K562 (cell line): ENCODE data around the gene CRNN. TPM values are rescaled to one million over a fixed set of nuclear protein-coding genes. Genes with fewer than 3 reads are reported as not detected.

Experiments
- ATAC-seq: fragments of 200-7000 bp; cut with Tn5 transposase; 3 replicates; pipeline ENCODE4 v1.9.1; 2020; ENCODE audit warnings: moderate library complexity
- BruUV-seq: library from RNA; stranded (reverse); fragments of 400-500 nt; replicated peaks from 2 replicates; lab custom pipeline; 2021; lab: Mats Ljungman, UMichigan
- CTCF ChIA-PET: fragments of 300-600 bp; formaldehyde crosslinking; extraction: SDS; loops from one replicate; lab custom pipeline; 2021; ENCODE audit warnings: low intra/inter-chr PET ratio; lab: Yijun Ruan, JAX
- POLR2A ChIA-PET: fragments of 300-600, 350-650 bp; sonication (Branson Sonifier 250); formaldehyde crosslinking; extraction: SDS; loops from one replicate; lab custom pipeline; 2021; ENCODE audit warnings: antibody characterized with exemption, inconsistent platforms; lab: Yijun Ruan, JAX
- DNase-seq, 4 experiments: peaks; one replicate each; pipeline versions ENCODE4 v3.0.0 to v3.0.0-alpha.2; 2011 to 2018; ENCODE audit warnings: low spot score in 3 of 4, mixed read lengths in 3 of 4; ENCODE audit errors: extremely low read depth in 1 of 4
- FAIRE-seq: peaks from 2 replicates; lab custom pipeline; 2011; peaks lifted over from hg19 to GRCh38; lab: Jason Lieb, UNC
- H2AFZ ChIP-seq: 2 replicates; pipeline ENCODE4 v1.6.0; 2011; ENCODE audit warnings: low read depth, low read length, control low read depth, inconsistent platforms
- H3K27ac ChIP-seq: fragments of 200-600 bp; 3 replicates; pipeline ENCODE4 v1.8.0; 2011; ENCODE audit warnings: low read depth, mild to moderate bottlenecking, control low read depth, inconsistent platforms, low read length, moderate library complexity, mixed read lengths; ENCODE audit errors: extremely low read depth
- H3K27me3 ChIP-seq, 2 experiments: fragments of 300-600 bp in 1 of 2; 2 replicates in 1 of 2; 3 replicates in 1 of 2; pipeline versions ENCODE4 v1.6.0 to v1.8.0; 2011; ENCODE audit warnings: inconsistent platforms in 2 of 2, low read length in 2 of 2, mild to moderate bottlenecking in 1 of 2, mixed read lengths in 1 of 2, moderate library complexity in 1 of 2; ENCODE audit not compliant: control insufficient read depth in 2 of 2, insufficient read depth in 2 of 2
- H3K36me3 ChIP-seq: fragments of 300-600 bp; 3 replicates; pipeline ENCODE4 v1.8.0; 2011; ENCODE audit warnings: mild to moderate bottlenecking, low read length, inconsistent platforms; ENCODE audit not compliant: control insufficient read depth, insufficient read depth
- H3K4me1 ChIP-seq, 2 experiments: fragments of 200-600 bp in 1 of 2; replicated peaks in 1 of 2; 2 replicates in 1 of 2; 3 replicates in 1 of 2; pipeline versions ENCODE4 v1.5.1 to v1.8.0; 2011; ENCODE audit warnings: inconsistent platforms in 2 of 2, low read length in 2 of 2, mild to moderate bottlenecking in 1 of 2, mixed read lengths in 1 of 2, moderate library complexity in 1 of 2; ENCODE audit not compliant: control insufficient read depth in 2 of 2, insufficient read depth in 2 of 2
- H3K4me2 ChIP-seq: 2 replicates; pipeline ENCODE4 v1.6.1; 2011; ENCODE audit warnings: low read length, control low read depth, inconsistent platforms, mixed read lengths; ENCODE audit not compliant: insufficient read depth
- H3K4me3 ChIP-seq: fragments of 200-600 bp; sonication (generic), shearing (Covaris generic); 2 replicates; pipeline ENCODE4 v1.5.1; 2016; ENCODE audit warnings: control low read depth, inconsistent platforms
- H3K79me2 ChIP-seq: fragments of 200-600 bp; 3 replicates; pipeline ENCODE4 v1.8.0; 2011; ENCODE audit warnings: low read length, inconsistent platforms; ENCODE audit not compliant: control insufficient read depth, insufficient read depth
- H3K9ac ChIP-seq, 2 experiments: 2 replicates each; pipeline versions ENCODE4 v1.6.0 to v1.6.1; 2011; ENCODE audit warnings: low read depth in 2 of 2, low read length in 2 of 2, control low read depth in 1 of 2, inconsistent platforms in 1 of 2, mild to moderate bottlenecking in 1 of 2, mixed read lengths in 1 of 2; ENCODE audit not compliant: insufficient read depth in 1 of 2
- H3K9me1 ChIP-seq: one replicate; pipeline ENCODE4 v1.6.0; 2011; ENCODE audit warnings: inconsistent platforms, mild to moderate bottlenecking, low read length, moderate library complexity; ENCODE audit not compliant: control insufficient read depth, insufficient read depth
- H3K9me3 ChIP-seq: replicated peaks from 2 replicates; pipeline ENCODE4 v1.5.1; 2011; ENCODE audit warnings: low read depth, low read length, inconsistent platforms; ENCODE audit not compliant: control insufficient read depth, insufficient read depth
- H4K20me1 ChIP-seq: replicated peaks from 2 replicates; pipeline ENCODE4 v1.6.1; 2011; ENCODE audit warnings: low read length, inconsistent platforms, mixed read lengths; ENCODE audit not compliant: control insufficient read depth, insufficient read depth
- MEF2D ChIP-seq: conservative IDR thresholded peaks from 2 replicates; pipeline ENCODE4 v1.6.1; 2016; ENCODE audit warnings: low read depth, missing genetic modification characterization, missing compliant biosample characterization
- NR4A1 ChIP-seq, 2 experiments: fragments of 250-450 bp in 1 of 2; fragments of 450-650 bp in 1 of 2; sonication (Bioruptor Pico) in 1 of 2; IDR thresholded peaks; 2 replicates each; pipeline versions ENCODE4 v1.4.0 to v1.6.1; 2016 to 2020; ENCODE audit warnings: mild to moderate bottlenecking in 2 of 2, missing compliant biosample characterization in 1 of 2, missing genetic modification characterization in 1 of 2, moderate library complexity in 1 of 2
- NRF1 ChIP-seq, 2 experiments: fragments of 450-650 bp; IDR thresholded peaks in 1 of 2; conservative IDR thresholded peaks in 1 of 2; 2 replicates each; pipeline ENCODE4 v1.6.1; 2014; ENCODE audit warnings: mild to moderate bottlenecking in 2 of 2
- STAG1 ChIP-seq: sonication (generic); formaldehyde crosslinking; IDR thresholded peaks from 2 replicates; pipeline ENCODE4 v1.5.0; 2020; ENCODE audit warnings: missing genetic modification reagents, borderline replicate concordance
- YBX1 ChIP-seq: fragments of 450-650 bp; IDR thresholded peaks from 2 replicates; pipeline ENCODE4 v1.7.1; 2016; ENCODE audit warnings: mild to moderate bottlenecking
- WGBS: fragments of 100-300 bp; shearing (Covaris generic); methylation state at CpG from one replicate; pipeline ENCODE4 v1.1.6; 2016; ENCODE audit warnings: low coverage, mixed read lengths; ENCODE audit not compliant: insufficient coverage; ENCODE audit errors: missing lambda C conversion rate; 5-methylcytosine and 5-hydroxymethylcytosine counted together
- in situ Hi-C: fragments of 300-500 bp; cut with MboI; formaldehyde crosslinking; loops from 4 replicates; pipeline ENCODE4 v1.15.0; 2018; ENCODE audit warnings: inconsistent platforms, mixed read lengths
- intact Hi-C: fragments of 100-400 bp; cut with micrococcal nuclease; formaldehyde crosslinking; loops from 2 replicates; pipeline ENCODE4 v1.14.2; 2022
- polyA plus RNA-seq, 8 experiments: library from polyadenylated mRNA; depleted of rRNA in 4 of 8; stranded (reverse) in 5 of 8; unstranded in 3 of 8; fragments of >200 nt; fragmentation: Nextera tagmentation in 2 of 8; fragmentation: Illumina TruSeq in 1 of 8; extraction: Ambion mirVana in 2 of 8; extraction: Trizol in 1 of 8; gene quantifications; 2 replicates each; pipeline versions ENCODE4 v1.2.1 to v1.2.3, GENCODE V29; 2011 to 2014; ENCODE audit warnings: inconsistent platforms in 1 of 8, missing spikeins in 1 of 8
- total RNA-seq, 7 experiments: library from RNA; depleted of rRNA in 6 of 7; stranded (reverse); fragments of >200 nt in 6 of 7; fragmentation: Illumina TruSeq in 2 of 7; extraction: Trizol in 2 of 7; gene quantifications; 2 replicates each; pipeline versions ENCODE4 v1.2.1 to v1.2.3, GENCODE V29; 2011 to 2021; ENCODE audit warnings: low replicate concordance in 1 of 7
- TF ChIP-seq, protein P1 (sequence below): fragments of 450-650 bp; formaldehyde crosslinking; IDR thresholded peaks from 2 replicates; pipeline ENCODE4 v1.4.0; 2020; ENCODE audit warnings: mild to moderate bottlenecking
- TF ChIP-seq, protein P2 (sequence below): IDR thresholded peaks from 3 replicates; pipeline ENCODE4 v1.6.1; 2011; ENCODE audit warnings: borderline replicate concordance, mild to moderate bottlenecking, moderate library complexity; ENCODE audit not compliant: insufficient read length; ENCODE audit errors: extremely low read depth
- TF ChIP-seq, protein P3 (sequence below), 3 experiments: fragments of 200-800 bp in 1 of 3; fragments of 250-450 bp in 1 of 3; fragments of 450-650 bp in 1 of 3; sonication (Bioruptor Pico) in 1 of 3; sonication (Bioruptor generic) in 1 of 3; formaldehyde crosslinking in 1 of 3; IDR thresholded peaks; 2 replicates each; pipeline versions ENCODE4 v1.6.1 to v1.8.0; 2016 to 2022; ENCODE audit warnings: mild to moderate bottlenecking in 2 of 3, missing genetic modification characterization in 2 of 3, missing compliant biosample characterization in 1 of 3, moderate library complexity in 1 of 3

CRNN gene
- total and polyA plus RNA-seq, 9 of the 15 experiments (the other 6 are each of a cell fraction or from before 2014, with no cell fraction given), result not detected

DNA sequence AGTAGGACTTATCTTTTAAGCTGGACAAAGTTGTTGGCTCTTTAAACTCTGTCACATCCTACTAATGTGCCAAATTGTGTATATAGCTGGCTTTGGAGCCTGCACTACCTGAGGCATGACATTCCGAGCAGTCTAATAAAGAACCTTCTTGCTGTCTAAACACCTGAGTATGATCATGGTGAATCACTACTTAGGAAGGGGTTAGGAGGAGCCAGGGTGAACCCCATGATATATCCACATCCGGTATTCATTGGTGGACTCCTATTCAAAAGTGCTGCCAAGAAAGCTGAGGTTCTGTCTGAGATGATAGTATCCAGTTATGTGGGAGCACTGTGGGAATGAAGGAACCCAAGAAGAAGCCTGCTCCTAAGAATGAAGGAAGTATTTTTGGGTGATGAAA, 27.1 kb downstream of the CRNN start (continued):
- no peak for TF ChIP-seq STAG1
- TF ChIP-seq YBX1, result no peak
- TF ChIP-seq, protein P1, sequence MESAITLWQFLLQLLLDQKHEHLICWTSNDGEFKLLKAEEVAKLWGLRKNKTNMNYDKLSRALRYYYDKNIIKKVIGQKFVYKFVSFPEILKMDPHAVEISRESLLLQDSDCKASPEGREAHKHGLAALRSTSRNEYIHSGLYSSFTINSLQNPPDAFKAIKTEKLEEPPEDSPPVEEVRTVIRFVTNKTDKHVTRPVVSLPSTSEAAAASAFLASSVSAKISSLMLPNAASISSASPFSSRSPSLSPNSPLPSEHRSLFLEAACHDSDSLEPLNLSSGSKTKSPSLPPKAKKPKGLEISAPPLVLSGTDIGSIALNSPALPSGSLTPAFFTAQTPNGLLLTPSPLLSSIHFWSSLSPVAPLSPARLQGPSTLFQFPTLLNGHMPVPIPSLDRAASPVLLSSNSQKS, result no peak

DNA sequence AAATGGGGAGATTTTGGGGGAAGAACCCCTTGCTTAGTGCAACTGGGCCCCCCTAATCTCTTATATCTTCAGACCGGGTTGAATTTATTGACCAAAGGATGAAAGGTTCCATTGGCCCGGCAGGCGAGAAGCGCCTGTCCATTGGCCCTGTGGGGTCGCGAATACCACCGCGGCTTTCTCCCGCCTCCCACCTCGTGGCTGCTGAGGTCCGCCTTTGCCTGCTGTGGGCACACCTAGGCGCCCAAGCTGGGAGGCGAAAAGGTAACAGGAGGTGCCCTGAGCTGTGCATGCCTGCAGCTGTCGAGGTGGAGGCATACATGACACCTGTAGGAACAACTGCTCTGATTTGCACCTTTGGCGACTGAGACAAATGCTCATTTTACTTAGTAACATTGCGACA, 33.1 kb downstream of the CRNN start:
- POLR2A ChIA-PET, result no interaction called here
- CTCF ChIA-PET, result no interaction called here
- H3K9ac ChIP-seq, result no peak overlapping the region
- H3K79me2 ChIP-seq, result no peaks in the 10 kb centered on the region
- H3K27me3 ChIP-seq, result peaks cover 0 to 3% of the 10 kb centered on the region in 2 experiments; a peak in 1 of 5 replicates
- no peak overlapping the region for H2AFZ ChIP-seq
- no peak overlapping the region for H3K27ac ChIP-seq
- H3K4me2 ChIP-seq, result no peak overlapping the region
- no peaks in the 10 kb centered on the region for H3K36me3 ChIP-seq
- no peaks in the 10 kb centered on the region for H4K20me1 ChIP-seq
- WGBS, result under 1% methylated on average over 16 of the region's 16 CpGs
- H3K9me3 ChIP-seq, result no peaks in the 10 kb centered on the region
- FAIRE-seq (no peak), DNase-seq (no peak), ATAC-seq (no peak)
- no peaks in the 10 kb centered on the region for H3K4me1 ChIP-seq
- H3K4me3 ChIP-seq, result no peak overlapping the region
- intact Hi-C loops, result no loop called here
- no TSS peak for BruUV-seq
- H3K9me1 ChIP-seq, result no peaks in the 10 kb centered on the region
- in situ Hi-C loops, result no loop called here
- TF ChIP-seq, protein P2, sequence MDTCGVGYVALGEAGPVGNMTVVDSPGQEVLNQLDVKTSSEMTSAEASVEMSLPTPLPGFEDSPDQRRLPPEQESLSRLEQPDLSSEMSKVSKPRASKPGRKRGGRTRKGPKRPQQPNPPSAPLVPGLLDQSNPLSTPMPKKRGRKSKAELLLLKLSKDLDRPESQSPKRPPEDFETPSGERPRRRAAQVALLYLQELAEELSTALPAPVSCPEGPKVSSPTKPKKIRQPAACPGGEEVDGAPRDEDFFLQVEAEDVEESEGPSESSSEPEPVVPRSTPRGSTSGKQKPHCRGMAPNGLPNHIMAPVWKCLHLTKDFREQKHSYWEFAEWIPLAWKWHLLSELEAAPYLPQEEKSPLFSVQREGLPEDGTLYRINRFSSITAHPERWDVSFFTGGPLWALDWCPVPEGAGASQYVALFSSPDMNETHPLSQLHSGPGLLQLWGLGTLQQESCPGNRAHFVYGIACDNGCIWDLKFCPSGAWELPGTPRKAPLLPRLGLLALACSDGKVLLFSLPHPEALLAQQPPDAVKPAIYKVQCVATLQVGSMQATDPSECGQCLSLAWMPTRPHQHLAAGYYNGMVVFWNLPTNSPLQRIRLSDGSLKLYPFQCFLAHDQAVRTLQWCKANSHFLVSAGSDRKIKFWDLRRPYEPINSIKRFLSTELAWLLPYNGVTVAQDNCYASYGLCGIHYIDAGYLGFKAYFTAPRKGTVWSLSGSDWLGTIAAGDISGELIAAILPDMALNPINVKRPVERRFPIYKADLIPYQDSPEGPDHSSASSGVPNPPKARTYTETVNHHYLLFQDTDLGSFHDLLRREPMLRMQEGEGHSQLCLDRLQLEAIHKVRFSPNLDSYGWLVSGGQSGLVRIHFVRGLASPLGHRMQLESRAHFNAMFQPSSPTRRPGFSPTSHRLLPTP, result no peak
- TF ChIP-seq NR4A1 (CRISPR knock-in tag; IDR thresholded peaks at IDR 0.05) (no peak), NR4A1 (tag; IDR thresholded peaks at IDR 0.05) (no peak), NRF1 (conservative IDR thresholded peaks at IDR 0.05 in 1 of 2, IDR thresholded peaks at IDR 0.05 in 1 of 2) (no peak), MEF2D (tag) (no peak)
- TF ChIP-seq, protein P3, sequence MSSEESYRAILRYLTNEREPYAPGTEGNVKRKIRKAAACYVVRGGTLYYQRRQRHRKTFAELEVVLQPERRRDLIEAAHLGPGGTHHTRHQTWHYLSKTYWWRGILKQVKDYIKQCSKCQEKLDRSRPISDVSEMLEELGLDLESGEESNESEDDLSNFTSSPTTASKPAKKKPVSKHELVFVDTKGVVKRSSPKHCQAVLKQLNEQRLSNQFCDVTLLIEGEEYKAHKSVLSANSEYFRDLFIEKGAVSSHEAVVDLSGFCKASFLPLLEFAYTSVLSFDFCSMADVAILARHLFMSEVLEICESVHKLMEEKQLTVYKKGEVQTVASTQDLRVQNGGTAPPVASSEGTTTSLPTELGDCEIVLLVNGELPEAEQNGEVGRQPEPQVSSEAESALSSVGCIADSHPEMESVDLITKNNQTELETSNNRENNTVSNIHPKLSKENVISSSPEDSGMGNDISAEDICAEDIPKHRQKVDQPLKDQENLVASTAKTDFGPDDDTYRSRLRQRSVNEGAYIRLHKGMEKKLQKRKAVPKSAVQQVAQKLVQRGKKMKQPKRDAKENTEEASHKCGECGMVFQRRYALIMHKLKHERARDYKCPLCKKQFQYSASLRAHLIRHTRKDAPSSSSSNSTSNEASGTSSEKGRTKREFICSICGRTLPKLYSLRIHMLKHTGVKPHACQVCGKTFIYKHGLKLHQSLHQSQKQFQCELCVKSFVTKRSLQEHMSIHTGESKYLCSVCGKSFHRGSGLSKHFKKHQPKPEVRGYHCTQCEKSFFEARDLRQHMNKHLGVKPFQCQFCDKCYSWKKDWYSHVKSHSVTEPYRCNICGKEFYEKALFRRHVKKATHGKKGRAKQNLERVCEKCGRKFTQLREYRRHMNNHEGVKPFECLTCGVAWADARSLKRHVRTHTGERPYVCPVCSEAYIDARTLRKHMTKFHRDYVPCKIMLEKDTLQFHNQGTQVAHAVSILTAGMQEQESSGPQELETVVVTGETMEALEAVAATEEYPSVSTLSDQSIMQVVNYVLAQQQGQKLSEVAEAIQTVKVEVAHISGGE (CRISPR knock-in tag; IDR thresholded peaks at IDR 0.05), result no peak
